Measurements from ENCODE around the gene SPSB1. TPM values are rescaled to one million over a fixed set of nuclear protein-coding genes. Genes with fewer than 3 reads are reported as not detected.

SPSB1 gene
- total RNA-seq, 1 experiment from 2014 or later = 2.9 TPM

DNA sequence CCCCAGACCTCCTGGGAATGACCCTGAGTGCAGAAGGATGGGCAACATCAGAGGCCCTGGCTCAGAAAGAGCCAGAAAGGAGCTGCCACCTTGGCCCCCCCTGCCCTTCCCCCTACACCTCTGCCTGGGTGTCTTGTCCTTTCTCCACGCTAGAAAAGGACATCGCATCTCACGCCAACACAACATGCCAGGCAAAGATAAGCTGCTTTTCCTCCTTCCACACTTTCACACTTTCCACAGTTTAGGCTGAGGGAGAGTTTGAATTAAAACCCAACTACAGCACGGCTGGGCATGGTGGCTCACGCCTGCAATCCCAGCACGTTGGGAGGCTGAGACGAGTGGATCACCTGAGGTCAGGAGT, 109.5 kb downstream of the SPSB1 start:
- WGBS (ENCODE audit: extremely low coverage, insufficient read length, low lambda C conversion rate) = no CpG with 5 or more reads among the region's 7 CpGs
- H2BK20ac ChIP-seq (ENCODE audit: low read depth, low read length, poor library complexity, severe bottlenecking) = no peak overlapping the region

More for the DNA sequence above, 109.5 kb downstream of the SPSB1 start:
- no peak overlapping the region for H3K27ac ChIP-seq (ENCODE audit: insufficient read length, low read depth, low read length)
- Mint-ChIP-seq H3K36me3 (ENCODE audit: insufficient read depth in 1 of 3, low read depth in 3 of 3) (no peaks in the 10 kb centered on the region; a peak in 1 of 7 replicates), H3K9me3 (no peaks in the 10 kb centered on the region; a peak in 1 of 5 replicates), H3K27me3 (ENCODE audit: low read depth) (no peaks in the 10 kb centered on the region; the same call in 1 of the 2 replicates), H3K4me1 (peaks cover 8 to 9% of the 10 kb centered on the region in 2 experiments), H3K27ac (no peak overlapping the region; a peak in 1 of 7 replicates), H3K4me3 (no peak overlapping the region)
- H3K4ac ChIP-seq (ENCODE audit: low read depth, low read length) = no peak overlapping the region
- no peaks in the 10 kb centered on the region for H3K9me3 ChIP-seq (ENCODE audit: control insufficient read depth, low read depth, low read length)
- H2BK5ac ChIP-seq (ENCODE audit: insufficient read length, low read length) = no peak overlapping the region
- no peak overlapping the region for H2BK15ac ChIP-seq (ENCODE audit: low read depth, low read length)
- H3K14ac ChIP-seq (ENCODE audit: insufficient read depth, low read length) = no peak overlapping the region
- H4K8ac ChIP-seq (replicated peaks; ENCODE audit: insufficient read length, low read depth, low read length) = no peak overlapping the region
- no peak overlapping the region for H4K91ac ChIP-seq (ENCODE audit: insufficient read length, low read depth, low read length)
- no peak overlapping the region for H3K23ac ChIP-seq (ENCODE audit: insufficient read length, low read depth, low read length)
- no peak overlapping the region for H2BK120ac ChIP-seq (ENCODE audit: low read depth, low read length, poor library complexity, severe bottlenecking)
- TF ChIP-seq, protein P1, sequence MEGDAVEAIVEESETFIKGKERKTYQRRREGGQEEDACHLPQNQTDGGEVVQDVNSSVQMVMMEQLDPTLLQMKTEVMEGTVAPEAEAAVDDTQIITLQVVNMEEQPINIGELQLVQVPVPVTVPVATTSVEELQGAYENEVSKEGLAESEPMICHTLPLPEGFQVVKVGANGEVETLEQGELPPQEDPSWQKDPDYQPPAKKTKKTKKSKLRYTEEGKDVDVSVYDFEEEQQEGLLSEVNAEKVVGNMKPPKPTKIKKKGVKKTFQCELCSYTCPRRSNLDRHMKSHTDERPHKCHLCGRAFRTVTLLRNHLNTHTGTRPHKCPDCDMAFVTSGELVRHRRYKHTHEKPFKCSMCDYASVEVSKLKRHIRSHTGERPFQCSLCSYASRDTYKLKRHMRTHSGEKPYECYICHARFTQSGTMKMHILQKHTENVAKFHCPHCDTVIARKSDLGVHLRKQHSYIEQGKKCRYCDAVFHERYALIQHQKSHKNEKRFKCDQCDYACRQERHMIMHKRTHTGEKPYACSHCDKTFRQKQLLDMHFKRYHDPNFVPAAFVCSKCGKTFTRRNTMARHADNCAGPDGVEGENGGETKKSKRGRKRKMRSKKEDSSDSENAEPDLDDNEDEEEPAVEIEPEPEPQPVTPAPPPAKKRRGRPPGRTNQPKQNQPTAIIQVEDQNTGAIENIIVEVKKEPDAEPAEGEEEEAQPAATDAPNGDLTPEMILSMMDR (conservative IDR thresholded peaks at IDR 0.05) = no peak
- H3K18ac ChIP-seq (ENCODE audit: insufficient read length, low read depth, low read length) = no peak overlapping the region
- no peak overlapping the region for H4K5ac ChIP-seq (ENCODE audit: insufficient read length, low read depth, low read length)
- no peak overlapping the region for H3T11ph ChIP-seq (ENCODE audit: low read length)
- no peak overlapping the region for H3K56ac ChIP-seq (ENCODE audit: insufficient read length, low read depth, low read length)
- no peaks in the 10 kb centered on the region for H3K4me1 ChIP-seq (ENCODE audit: insufficient read depth, low read length)
- H3K79me2 ChIP-seq (ENCODE audit: insufficient read depth, low read length) = no peaks in the 10 kb centered on the region
- H4K20me1 ChIP-seq (ENCODE audit: control insufficient read depth, insufficient read depth, insufficient read length) = no peaks in the 10 kb centered on the region
- no peaks in the 10 kb centered on the region for H3K27me3 ChIP-seq (ENCODE audit: insufficient read depth, low read length)
- no peaks in the 10 kb centered on the region for H3K79me1 ChIP-seq (ENCODE audit: insufficient read depth, low read depth, low read length, poor library complexity, severe bottlenecking)
- no peak overlapping the region for H3K9ac ChIP-seq (ENCODE audit: extremely low read depth, insufficient read length, low read length)
- H2AFZ ChIP-seq (ENCODE audit: low read length) = no peak overlapping the region
- H2AK5ac ChIP-seq (ENCODE audit: insufficient read length, low read length) = no peak overlapping the region
- H3K4me2 ChIP-seq (ENCODE audit: insufficient read depth, insufficient read length, low read length) = no peak overlapping the region
- H3K23me2 ChIP-seq (ENCODE audit: insufficient read length, low read depth, low read length, poor library complexity, severe bottlenecking) = no peaks in the 10 kb centered on the region
- no peak for DNase-seq
- no peak overlapping the region for H2BK12ac ChIP-seq (ENCODE audit: insufficient read length, low read depth, low read length)

Measured in H9 (cell line).